HCT116 (cell line): ENCODE measurements around the gene RNASE8.

Experiments
- JUND ChIP-seq: IDR thresholded peaks from 2 replicates; pipeline ENCODE4 v1.6.1; 2012
- YY1 ChIP-seq: IDR thresholded peaks from 2 replicates; pipeline ENCODE4 v1.6.1; 2011; ENCODE audit warnings: low read length, low read depth, moderate library complexity, mild to moderate bottlenecking; ENCODE audit not compliant: insufficient replicate concordance; ENCODE audit errors: extremely low read depth
- TF ChIP-seq, protein P1 (sequence below), 3 experiments: fragments of 200-600 bp in 1 of 3; sonication (generic) in 1 of 3; IDR thresholded peaks in 2 of 3; conservative IDR thresholded peaks in 1 of 3; 2 replicates each; pipeline ENCODE4 v1.5.1; 2012 to 2017; ENCODE audit warnings: low read depth in 2 of 3, low read length in 2 of 3, antibody characterized with exemption in 1 of 3, borderline replicate concordance in 1 of 3, control low read depth in 1 of 3, mild to moderate bottlenecking in 1 of 3, mixed read lengths in 1 of 3, mixed run types in 1 of 3, moderate library complexity in 1 of 3; ENCODE audit not compliant: insufficient read depth in 1 of 3

DNA sequence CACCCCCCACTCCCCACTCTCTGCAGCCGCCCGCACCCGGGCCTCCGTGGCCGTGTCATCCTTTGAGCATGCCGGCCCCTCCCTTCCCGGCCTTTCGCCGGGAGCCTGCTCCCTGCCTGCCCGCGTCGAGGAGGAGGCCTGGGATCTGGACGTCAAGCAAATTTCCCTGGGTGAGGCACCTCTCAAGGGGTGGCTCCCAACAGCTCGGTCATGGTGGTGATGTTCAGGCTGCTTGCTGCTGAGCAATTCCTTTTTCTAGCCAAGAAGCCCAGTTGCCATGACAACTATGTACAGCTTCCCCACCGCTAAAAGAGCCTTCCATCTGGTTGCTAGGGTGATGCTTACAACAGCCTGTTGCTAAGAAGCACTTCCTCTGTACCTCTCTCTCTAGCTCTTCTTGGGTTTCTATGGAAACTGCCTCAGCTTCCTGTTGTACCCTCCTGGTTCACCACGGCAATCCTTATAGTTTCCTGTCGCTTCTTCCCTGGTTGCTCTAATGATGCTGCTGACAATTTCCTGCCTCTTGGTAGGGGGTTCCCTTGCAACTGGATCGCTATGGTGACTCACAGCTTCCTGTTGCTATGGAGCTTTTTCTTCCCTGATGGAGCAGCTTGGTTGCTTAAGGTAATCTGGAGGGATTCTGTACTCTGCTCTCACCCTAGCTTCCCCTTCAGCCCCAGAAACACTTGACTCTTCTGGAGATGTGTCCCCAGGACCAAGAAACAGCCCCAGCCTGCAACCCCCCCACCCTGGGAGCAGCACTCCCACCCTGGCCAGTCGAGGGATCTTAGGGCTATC lies 29.9 kb downstream of the RNASE8 start:
- TF ChIP-seq, protein P1, sequence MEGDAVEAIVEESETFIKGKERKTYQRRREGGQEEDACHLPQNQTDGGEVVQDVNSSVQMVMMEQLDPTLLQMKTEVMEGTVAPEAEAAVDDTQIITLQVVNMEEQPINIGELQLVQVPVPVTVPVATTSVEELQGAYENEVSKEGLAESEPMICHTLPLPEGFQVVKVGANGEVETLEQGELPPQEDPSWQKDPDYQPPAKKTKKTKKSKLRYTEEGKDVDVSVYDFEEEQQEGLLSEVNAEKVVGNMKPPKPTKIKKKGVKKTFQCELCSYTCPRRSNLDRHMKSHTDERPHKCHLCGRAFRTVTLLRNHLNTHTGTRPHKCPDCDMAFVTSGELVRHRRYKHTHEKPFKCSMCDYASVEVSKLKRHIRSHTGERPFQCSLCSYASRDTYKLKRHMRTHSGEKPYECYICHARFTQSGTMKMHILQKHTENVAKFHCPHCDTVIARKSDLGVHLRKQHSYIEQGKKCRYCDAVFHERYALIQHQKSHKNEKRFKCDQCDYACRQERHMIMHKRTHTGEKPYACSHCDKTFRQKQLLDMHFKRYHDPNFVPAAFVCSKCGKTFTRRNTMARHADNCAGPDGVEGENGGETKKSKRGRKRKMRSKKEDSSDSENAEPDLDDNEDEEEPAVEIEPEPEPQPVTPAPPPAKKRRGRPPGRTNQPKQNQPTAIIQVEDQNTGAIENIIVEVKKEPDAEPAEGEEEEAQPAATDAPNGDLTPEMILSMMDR (IDR thresholded peaks at IDR 0.05 in 2 of 3, conservative IDR thresholded peaks at IDR 0.05 in 1 of 3; ENCODE audit: borderline replicate concordance in 1 of 3, insufficient read depth in 1 of 3, low read depth in 2 of 3, low read length in 2 of 3), result no peak
- no peak for TF ChIP-seq YY1
- no peak for TF ChIP-seq JUND
